MM.1S (cell line): ENCODE results near the gene MIEF1.

ENCODE experiments used
- DNase-seq: peaks from one replicate; pipeline ENCODE4 v3.0.0-alpha.2; 2015
- H2AFZ ChIP-seq: fragments of 300-600 bp; sonication (generic); 2 replicates; pipeline ENCODE4 v1.6.0; 2016; ENCODE audit warnings: antibody characterized with exemption, low read length
- H3F3A ChIP-seq: fragments of 300-600 bp; sonication (generic); 2 replicates; pipeline ENCODE4 v1.6.1; 2016; ENCODE audit warnings: mild to moderate bottlenecking, antibody characterized with exemption, low read length, moderate library complexity, mixed read lengths; ENCODE audit not compliant: insufficient read depth
- H3K27ac ChIP-seq: fragments of 300-600 bp; sonication (generic); 2 replicates; pipeline ENCODE4 v1.5.1; 2016; ENCODE audit warnings: mild to moderate bottlenecking, low read length
- H3K27me3 ChIP-seq: fragments of 300-600 bp; sonication (generic); replicated peaks from 2 replicates; pipeline ENCODE4 v1.6.0; 2016; ENCODE audit warnings: low read length; ENCODE audit not compliant: insufficient read depth
- H3K36me3 ChIP-seq: fragments of 300-600 bp; sonication (generic); replicated peaks from 2 replicates; pipeline ENCODE4 v1.6.1; 2016; ENCODE audit warnings: mild to moderate bottlenecking, low read length, mixed read lengths; ENCODE audit not compliant: insufficient read depth
- H3K4me1 ChIP-seq: fragments of 300-600 bp; sonication (generic); 2 replicates; pipeline ENCODE4 v1.6.1; 2016; ENCODE audit warnings: low read length, mixed read lengths
- H3K4me2 ChIP-seq: fragments of 300-600 bp; sonication (generic); 2 replicates; pipeline ENCODE4 v1.6.0; 2016; ENCODE audit warnings: low read depth, low read length
- H3K4me3 ChIP-seq: fragments of 300-600 bp; sonication (generic); 2 replicates; pipeline ENCODE4 v1.5.1; 2016; ENCODE audit warnings: low read length, mixed read lengths
- H3K79me2 ChIP-seq: fragments of 300-600 bp; sonication (generic); 2 replicates; pipeline ENCODE4 v1.6.1; 2016; ENCODE audit warnings: mixed run types, low read length, mixed read lengths
- H3K9ac ChIP-seq: fragments of 300-600 bp; sonication (generic); 2 replicates; pipeline ENCODE4 v1.6.1; 2016; ENCODE audit warnings: low read length, mixed read lengths
- H3K9me2 ChIP-seq: fragments of 300-600 bp; sonication (generic); replicated peaks from 2 replicates; pipeline ENCODE4 v1.6.1; 2016; ENCODE audit warnings: mild to moderate bottlenecking, low read length, mixed read lengths; ENCODE audit not compliant: insufficient read depth
- H3K9me3 ChIP-seq: fragments of 300-600 bp; sonication (generic); replicated peaks from 2 replicates; pipeline ENCODE4 v1.6.1; 2016; ENCODE audit warnings: mild to moderate bottlenecking, low read length, mixed read lengths; ENCODE audit not compliant: insufficient read depth
- H4K20me1 ChIP-seq: fragments of 300-600 bp; sonication (generic); 2 replicates; pipeline ENCODE4 v1.6.1; 2016; ENCODE audit warnings: mild to moderate bottlenecking, low read length, moderate library complexity, mixed read lengths; ENCODE audit not compliant: insufficient read depth
- CTCF ChIP-seq: fragments of 300-600 bp; sonication (generic); IDR thresholded peaks from 2 replicates; pipeline ENCODE4 v1.5.1; 2016; ENCODE audit warnings: antibody characterized with exemption, low read length, mixed read lengths
- EZH2 ChIP-seq: fragments of 300-600 bp; sonication (generic); optimal IDR thresholded peaks from 2 replicates; pipeline ENCODE3; 2017; ENCODE audit warnings: low read depth, mild to moderate bottlenecking, antibody characterized with exemption, low read length, mixed read lengths
- EZH2phosphoT487 ChIP-seq: fragments of 300-600 bp; sonication (generic); IDR thresholded peaks from 2 replicates; pipeline ENCODE4 v1.6.1; 2018; ENCODE audit warnings: antibody characterized with exemption, low read length

Gene MIEF1

GRCh38 chr22:39466228-39467006 is 35.7 kb upstream of the MIEF1 start:
- Histone ChIP-seq H3K9me2 (no peaks in the 10 kb centered on the region), H3K4me3 (peak overlapping the region; percentile 54), H3K79me2 (peaks cover 84% of the 10 kb centered on the region), H3K9me3 (no peaks in the 10 kb centered on the region), H4K20me1 (no peaks in the 10 kb centered on the region), H3K4me1 (peaks cover 47% of the 10 kb centered on the region), H3K4me2 (peak overlapping the region; percentile 80), H3K27ac (peak overlapping the region; percentile 77; the same call in 1 of the 2 replicates), H2AFZ (no peak overlapping the region), H3K36me3 (no peaks in the 10 kb centered on the region), H3K9ac (peak overlapping the region; percentile 30; the same call in 1 of the 2 replicates), H3F3A (peaks cover 44% of the 10 kb centered on the region), H3K27me3 (no peaks in the 10 kb centered on the region)
- TF ChIP-seq EZH2 = no peak
- TF ChIP-seq EZH2phosphoT487 = no peak
- TF ChIP-seq CTCF = no peak
- DNase-seq = no peak

GRCh38 chr22:39467390-39467895 is 34.6 kb upstream of the MIEF1 start:
- no peak overlapping the region for H2AFZ ChIP-seq
- H3K4me3 ChIP-seq = peak overlapping the region; percentile 54
- peaks cover 57% of the 10 kb centered on the region for H3K4me1 ChIP-seq
- H3K9ac ChIP-seq = peak overlapping the region; percentile 36; the same call in 1 of the 2 replicates
- no peaks in the 10 kb centered on the region for H3K27me3 ChIP-seq
- no peaks in the 10 kb centered on the region for H4K20me1 ChIP-seq
- DNase-seq = peak; percentile 76
- H3K9me2 ChIP-seq = no peaks in the 10 kb centered on the region
- H3K36me3 ChIP-seq = no peaks in the 10 kb centered on the region
- H3F3A ChIP-seq = peaks cover 55% of the 10 kb centered on the region
- no peaks in the 10 kb centered on the region for H3K9me3 ChIP-seq
- H3K4me2 ChIP-seq = peak overlapping the region; percentile 80
- peak overlapping the region; percentile 77 for H3K27ac ChIP-seq
- TF ChIP-seq EZH2phosphoT487 (no peak), EZH2 (no peak), CTCF (no peak)
- peaks cover 74% of the 10 kb centered on the region for H3K79me2 ChIP-seq

GRCh38 chr22:39468487-39469325 is 33.4 kb upstream of the MIEF1 start:
- H3K36me3 ChIP-seq = no peaks in the 10 kb centered on the region
- peaks cover 68% of the 10 kb centered on the region for H3K4me1 ChIP-seq
- H4K20me1 ChIP-seq = no peaks in the 10 kb centered on the region
- H3K27ac ChIP-seq = peak overlapping the region; percentile 77; the same call in 1 of the 2 replicates
- H3K4me2 ChIP-seq = peak overlapping the region; percentile 80; the same call in 1 of the 2 replicates
- H3K27me3 ChIP-seq = no peaks in the 10 kb centered on the region
- no peaks in the 10 kb centered on the region for H3K9me2 ChIP-seq
- no peak for DNase-seq
- peak overlapping the region; percentile 36; the same call in 1 of the 2 replicates for H3K9ac ChIP-seq
- H3K79me2 ChIP-seq = peaks cover 72% of the 10 kb centered on the region
- no peaks in the 10 kb centered on the region for H3K9me3 ChIP-seq
- no peak overlapping the region for H2AFZ ChIP-seq
- H3F3A ChIP-seq = peaks cover 62% of the 10 kb centered on the region
- TF ChIP-seq EZH2phosphoT487 (no peak), EZH2 (no peak), CTCF (no peak)
- H3K4me3 ChIP-seq = no peak overlapping the region
